Neural cell (in vitro differentiated cells): ENCODE data around the gene TBXA2R. TPM values are rescaled to one million over a fixed set of nuclear protein-coding genes. Genes with fewer than 3 reads are reported as not detected.

Experiments
- H2AFZ ChIP-seq: fragments of 200-600, 300-800 bp; sonication (generic), shearing (Covaris generic); 2 replicates; pipeline ENCODE4 v1.6.0; 2014; ENCODE audit warnings: low read depth, mild to moderate bottlenecking, antibody characterized with exemption, low read length, moderate library complexity
- H3F3A ChIP-seq: fragments of 200-600 bp; shearing (Covaris generic); 2 replicates; pipeline ENCODE4 v1.6.1; 2016; ENCODE audit warnings: mild to moderate bottlenecking, moderate library complexity, mixed read lengths, antibody characterized with exemption, low read length; ENCODE audit not compliant: insufficient read depth, poor library complexity, severe bottlenecking
- H3K27ac ChIP-seq: fragments of 200-600, 300-800 bp; sonication (generic), shearing (Covaris generic); 2 replicates; pipeline ENCODE4 v1.5.1; 2014; ENCODE audit warnings: mild to moderate bottlenecking, low read length, moderate library complexity
- H3K27me3 ChIP-seq: fragments of 300-800, 200-600 bp; sonication (generic), shearing (Covaris generic); 2 replicates; pipeline ENCODE4 v1.6.0; 2014; ENCODE audit warnings: mild to moderate bottlenecking, low read depth, low read length, moderate library complexity; ENCODE audit not compliant: insufficient read depth
- H3K36me3 ChIP-seq: fragments of 300-800, 200-600 bp; sonication (generic), shearing (Covaris generic); 2 replicates; pipeline ENCODE4 v1.5.1; 2014; ENCODE audit warnings: mild to moderate bottlenecking, antibody characterized with exemption, low read length, moderate library complexity; ENCODE audit not compliant: insufficient read depth
- H3K4me2 ChIP-seq: fragments of 300-800, 200-600 bp; sonication (generic), shearing (Covaris generic); 2 replicates; pipeline ENCODE4 v1.6.0; 2014; ENCODE audit warnings: mild to moderate bottlenecking, low read length
- H3K4me3 ChIP-seq: fragments of 300-800, 200-600 bp; sonication (generic), shearing (Covaris generic); 2 replicates; pipeline ENCODE4 v1.5.1; 2014; ENCODE audit warnings: mild to moderate bottlenecking, low read length, moderate library complexity
- H3K79me2 ChIP-seq: fragments of 200-600 bp; shearing (Covaris generic); replicated peaks from 2 replicates; pipeline ENCODE4 v1.6.0; 2014; ENCODE audit warnings: mild to moderate bottlenecking, low read length, moderate library complexity; ENCODE audit not compliant: insufficient read depth
- H3K9ac ChIP-seq: fragments of 300-800, 200-600 bp; sonication (generic), shearing (Covaris generic); 2 replicates; pipeline ENCODE4 v1.6.1; 2016; ENCODE audit warnings: mild to moderate bottlenecking, low read length, mixed read lengths
- H3K9me2 ChIP-seq: fragments of 200-600 bp; shearing (Covaris generic); 2 replicates; pipeline ENCODE4 v1.6.1; 2016; ENCODE audit warnings: mild to moderate bottlenecking, low read length, mixed read lengths; ENCODE audit not compliant: insufficient read depth
- H3K9me3 ChIP-seq: fragments of 200-600, 300-800 bp; sonication (generic), shearing (Covaris generic); 2 replicates; pipeline ENCODE4 v1.6.1; 2016; ENCODE audit warnings: mild to moderate bottlenecking, mixed run types, low read length, moderate library complexity, mixed read lengths
- H4K20me1 ChIP-seq: fragments of 200-600 bp; shearing (Covaris generic); 2 replicates; pipeline ENCODE4 v1.6.1; 2016; ENCODE audit warnings: mild to moderate bottlenecking, mixed run types; ENCODE audit not compliant: insufficient read depth
- CTCF ChIP-seq: fragments of 450-650 bp; IDR thresholded peaks from 2 replicates; pipeline ENCODE4 v1.5.1; 2014; ENCODE audit warnings: antibody characterized with exemption, mild to moderate bottlenecking, moderate library complexity; ENCODE audit not compliant: poor library complexity, severe bottlenecking
- RAD21 ChIP-seq: fragments of 450-650 bp; conservative IDR thresholded peaks from 2 replicates; pipeline ENCODE4 v1.6.1; 2014; ENCODE audit warnings: antibody characterized with exemption, mild to moderate bottlenecking, moderate library complexity
- SMC3 ChIP-seq: fragments of 450-650 bp; conservative IDR thresholded peaks from 2 replicates; pipeline ENCODE4 v1.6.1; 2014; ENCODE audit warnings: antibody characterized with exemption, mild to moderate bottlenecking, moderate library complexity; ENCODE audit not compliant: poor library complexity
- polyA plus RNA-seq: library from polyadenylated mRNA; depleted of rRNA; stranded (reverse); fragments of >200 nt; gene quantifications from 2 replicates; pipeline ENCODE4 v1.2.3, GENCODE V29; 2014
- small RNA-seq, 3 experiments: library from RNA; depleted of rRNA; stranded (forward); fragments of <200 nt; gene quantifications; one replicate each; pipeline ENCODE3, GENCODE V24; 2012
- TF ChIP-seq, protein P1 (sequence below): IDR thresholded peaks from 2 replicates; pipeline ENCODE4 v1.6.1; 2012; ENCODE audit warnings: borderline replicate concordance

TBXA2R gene
- polyA plus RNA-seq, 1 donor from 2014 or later, result not detected

- H3K27me3 ChIP-seq, result no peaks in the 10 kb centered on the region
- H3K36me3 ChIP-seq, result no peaks in the 10 kb centered on the region
- peak; percentile 45 for TF ChIP-seq RAD21
- TF ChIP-seq, protein P1, sequence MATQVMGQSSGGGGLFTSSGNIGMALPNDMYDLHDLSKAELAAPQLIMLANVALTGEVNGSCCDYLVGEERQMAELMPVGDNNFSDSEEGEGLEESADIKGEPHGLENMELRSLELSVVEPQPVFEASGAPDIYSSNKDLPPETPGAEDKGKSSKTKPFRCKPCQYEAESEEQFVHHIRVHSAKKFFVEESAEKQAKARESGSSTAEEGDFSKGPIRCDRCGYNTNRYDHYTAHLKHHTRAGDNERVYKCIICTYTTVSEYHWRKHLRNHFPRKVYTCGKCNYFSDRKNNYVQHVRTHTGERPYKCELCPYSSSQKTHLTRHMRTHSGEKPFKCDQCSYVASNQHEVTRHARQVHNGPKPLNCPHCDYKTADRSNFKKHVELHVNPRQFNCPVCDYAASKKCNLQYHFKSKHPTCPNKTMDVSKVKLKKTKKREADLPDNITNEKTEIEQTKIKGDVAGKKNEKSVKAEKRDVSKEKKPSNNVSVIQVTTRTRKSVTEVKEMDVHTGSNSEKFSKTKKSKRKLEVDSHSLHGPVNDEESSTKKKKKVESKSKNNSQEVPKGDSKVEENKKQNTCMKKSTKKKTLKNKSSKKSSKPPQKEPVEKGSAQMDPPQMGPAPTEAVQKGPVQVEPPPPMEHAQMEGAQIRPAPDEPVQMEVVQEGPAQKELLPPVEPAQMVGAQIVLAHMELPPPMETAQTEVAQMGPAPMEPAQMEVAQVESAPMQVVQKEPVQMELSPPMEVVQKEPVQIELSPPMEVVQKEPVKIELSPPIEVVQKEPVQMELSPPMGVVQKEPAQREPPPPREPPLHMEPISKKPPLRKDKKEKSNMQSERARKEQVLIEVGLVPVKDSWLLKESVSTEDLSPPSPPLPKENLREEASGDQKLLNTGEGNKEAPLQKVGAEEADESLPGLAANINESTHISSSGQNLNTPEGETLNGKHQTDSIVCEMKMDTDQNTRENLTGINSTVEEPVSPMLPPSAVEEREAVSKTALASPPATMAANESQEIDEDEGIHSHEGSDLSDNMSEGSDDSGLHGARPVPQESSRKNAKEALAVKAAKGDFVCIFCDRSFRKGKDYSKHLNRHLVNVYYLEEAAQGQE, result no peak
- peak; percentile 74 for TF ChIP-seq CTCF
- peak; percentile 68 for TF ChIP-seq SMC3
- no peaks in the 10 kb centered on the region for H3F3A ChIP-seq
- H4K20me1 ChIP-seq, result no peaks in the 10 kb centered on the region
- H3K4me3 ChIP-seq, result no peak overlapping the region
- H3K9me2 ChIP-seq, result no peaks in the 10 kb centered on the region
- H2AFZ ChIP-seq, result no peak overlapping the region
- no peak overlapping the region for H3K27ac ChIP-seq
- no peaks in the 10 kb centered on the region for H3K79me2 ChIP-seq
- no peak overlapping the region for H3K9ac ChIP-seq
- H3K9me3 ChIP-seq, result no peaks in the 10 kb centered on the region
- H3K4me2 ChIP-seq, result no peak overlapping the region
These were observed 61.7 kb downstream of the TBXA2R start for GRCh38 chr19:3544742-3545668.

Small RNA genes within 50 kb of the gene (small RNA-seq; reads per million reads assigned to genes)
- 0 reads per million in 3 experiments for gene AC005786.1

Other genes starting within 250 kb of the TBXA2R start
- 0.18 and 0.24 TPM in 2 replicates for gene NFIC, start 240.3 kb downstream of the TBXA2R start, polyA plus RNA-seq
- gene SMIM24, start 126.3 kb downstream of the TBXA2R start, polyA plus RNA-seq, result not detected in 2 replicates
- not detected in 2 replicates for gene SMIM44, start 123.4 kb downstream of the TBXA2R start, polyA plus RNA-seq
- 18.9 and 20.3 TPM in 2 replicates for gene DOHH, start 106.2 kb downstream of the TBXA2R start, polyA plus RNA-seq
- 55.7 and 62.8 TPM in 2 replicates for gene FZR1, start 100.6 kb downstream of the TBXA2R start, polyA plus RNA-seq
- gene TEKTIP1, start 67.7 kb downstream of the TBXA2R start, polyA plus RNA-seq, result 1.2 TPM in 1 of 2 replicates, not detected in the other
- gene MFSD12, start 49.3 kb downstream of the TBXA2R start, polyA plus RNA-seq, result 38.5 and 41.4 TPM in 2 replicates
- 17.3 and 22.6 TPM in 2 replicates for gene HMG20B, start 33.9 kb downstream of the TBXA2R start, polyA plus RNA-seq
- gene GIPC3, start 21.4 kb downstream of the TBXA2R start, polyA plus RNA-seq, result not detected in 2 replicates
- 21.4 and 26.6 TPM in 2 replicates for gene CACTIN, start 19.9 kb upstream of the TBXA2R start, polyA plus RNA-seq
- gene PIP5K1C, start 93.6 kb upstream of the TBXA2R start, polyA plus RNA-seq, result 7.0 and 7.1 TPM in 2 replicates
- 0.15 TPM in 1 of 2 replicates, not detected in the other for gene TJP3, start 101.5 kb upstream of the TBXA2R start, polyA plus RNA-seq
- gene APBA3, start 154.8 kb upstream of the TBXA2R start, polyA plus RNA-seq, result 37.1 and 56.3 TPM in 2 replicates
- 74.7 and 83.8 TPM in 2 replicates for gene MRPL54, start 155.8 kb upstream of the TBXA2R start, polyA plus RNA-seq
- not detected in 2 replicates for gene RAX2, start 165.4 kb upstream of the TBXA2R start, polyA plus RNA-seq
- gene MATK, start 179.5 kb upstream of the TBXA2R start, polyA plus RNA-seq, result 2.6 and 4.1 TPM in 2 replicates